Sigmoid colon (tissue), 7 donors: Measurements from ENCODE around the gene PCGF6. TPM values are rescaled to one million over a fixed set of nuclear protein-coding genes. Genes with fewer than 3 reads are reported as not detected.

Experiments
- DNase-seq: peaks from one replicate; pipeline ENCODE4 v3.0.0-alpha.2; 2019
- H3K27ac ChIP-seq, 4 donors: fragments of 200-600 bp; sonication (generic); one replicate each; pipeline ENCODE4 v1.5.1; 2016 to 2019; ENCODE audit warnings: mild to moderate bottlenecking in 1 of 4
- H3K27me3 ChIP-seq, 3 donors: fragments of 200-600 bp; sonication (generic); one replicate each; pipeline ENCODE4 v1.5.1; 2019; ENCODE audit warnings: mild to moderate bottlenecking in 1 of 3
- H3K36me3 ChIP-seq, 4 donors: fragments of 200-600 bp; sonication (generic); one replicate each; pipeline ENCODE4 v1.5.1; 2016 to 2019
- H3K4me1 ChIP-seq, 4 donors: fragments of 200-600 bp; sonication (generic); one replicate each; pipeline ENCODE4 v1.5.1; 2017 to 2019
- H3K4me3 ChIP-seq, 4 donors: fragments of 200-600 bp; sonication (generic); one replicate each; pipeline ENCODE4 v1.5.1; 2017 to 2019; ENCODE audit warnings: mild to moderate bottlenecking in 2 of 4, moderate library complexity in 1 of 4
- H3K9me3 ChIP-seq, 4 donors: fragments of 200-600 bp in 3 of 4; sonication (generic) in 3 of 4; one replicate each; pipeline versions ENCODE4 v1.5.1 to v1.6.1; 2013 to 2019
- CTCF ChIP-seq, 4 experiments: fragments of 450-650 bp in 3 of 4; fragments of 200-600 bp in 1 of 4; IDR thresholded peaks; one replicate each; pipeline ENCODE4 v1.5.1; 2016 to 2019; ENCODE audit warnings: antibody characterized with exemption in 4 of 4, mild to moderate bottlenecking in 3 of 4, moderate library complexity in 2 of 4
- EP300 ChIP-seq, 4 donors: sonication (generic); formaldehyde crosslinking; IDR thresholded peaks; one replicate each; pipeline ENCODE4 v1.6.1; 2017; ENCODE audit warnings: antibody characterized with exemption in 4 of 4
- POLR2A ChIP-seq, 2 donors: fragments of 450-650 bp; IDR thresholded peaks; one replicate each; pipeline ENCODE4 v1.6.1; 2016; ENCODE audit warnings: antibody characterized with exemption in 2 of 2, mild to moderate bottlenecking in 2 of 2, moderate library complexity in 2 of 2
- POLR2AphosphoS5 ChIP-seq, 4 donors: sonication (generic); formaldehyde crosslinking; IDR thresholded peaks; one replicate each; pipeline ENCODE4 v1.6.1; 2017; ENCODE audit warnings: antibody characterized with exemption in 4 of 4
- WGBS, 2 donors: extraction: QIAGEN DNeasy Blood & Tissue Kit; methylation state at CpG; one replicate each; pipeline ENCODE4 v1.1.7; 2013; 5-methylcytosine and 5-hydroxymethylcytosine counted together
- intact Hi-C: fragments of 100-400 bp; cut with DNase I; formaldehyde crosslinking; loops from one replicate; pipeline ENCODE4 v1.15.1; 2023
- polyA plus RNA-seq, 3 donors: library from polyadenylated mRNA; stranded (reverse); fragments of 200-250 nt; gene quantifications; one replicate each; pipeline ENCODE4 v1.2.3, GENCODE V29; 2013
- total RNA-seq, 4 donors: library from RNA; depleted of rRNA; stranded (reverse); fragments of >200 nt; gene quantifications; one replicate each; pipeline ENCODE4 v1.1.0, GENCODE V29; 2016
- donor health status: healthy with polysubstance abuse.
- donor health status: Bipolar disorder and iron deficiency.
- donor health status: healthy.

Gene PCGF6
- total and polyA plus RNA-seq, 7 donors: 4.9 to 26.0 (median 16.3) TPM

DNA sequence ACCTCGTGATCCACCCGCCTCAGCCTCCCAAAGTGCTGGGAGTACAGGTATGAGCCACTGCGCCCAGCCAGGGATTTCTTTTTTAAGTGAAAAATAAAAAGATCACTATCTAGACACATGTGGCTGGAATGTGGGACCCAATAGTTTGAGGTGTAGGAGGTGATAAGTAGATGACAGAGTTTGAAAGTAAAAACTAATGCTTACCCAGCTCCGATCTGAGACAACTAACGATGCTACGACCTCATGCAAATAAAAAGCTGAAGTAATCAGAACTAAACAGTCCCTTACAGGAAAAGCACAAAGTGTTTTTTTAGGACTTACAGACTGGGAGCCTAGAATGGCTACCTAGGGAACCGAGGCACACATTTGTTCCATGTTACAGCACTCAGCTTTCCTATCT, 23.0 kb downstream of the PCGF6 start:
- Histone ChIP-seq H3K27me3 (no peaks in the 10 kb centered on the region), H3K36me3 (peaks cover 0 to 89% (median 28%) of the 10 kb centered on the region in 4 donors), H3K4me3 (no peak overlapping the region), H3K27ac (no peak overlapping the region), H3K4me1 (no peaks in the 10 kb centered on the region), H3K9me3 (no peaks in the 10 kb centered on the region)
- intact Hi-C loops: no loop called here
- no peak for DNase-seq
- 85 to 94% methylated on average over 7 of the region's 7 CpGs for WGBS, 2 donors
- no peak for TF ChIP-seq CTCF (IDR thresholded peaks at IDR 0.05)
- TF ChIP-seq POLR2AphosphoS5 (IDR thresholded peaks at IDR 0.05): no peak
- TF ChIP-seq EP300 (IDR thresholded peaks at IDR 0.05): no peak
- no peak for TF ChIP-seq POLR2A (IDR thresholded peaks at IDR 0.05)

DNA sequence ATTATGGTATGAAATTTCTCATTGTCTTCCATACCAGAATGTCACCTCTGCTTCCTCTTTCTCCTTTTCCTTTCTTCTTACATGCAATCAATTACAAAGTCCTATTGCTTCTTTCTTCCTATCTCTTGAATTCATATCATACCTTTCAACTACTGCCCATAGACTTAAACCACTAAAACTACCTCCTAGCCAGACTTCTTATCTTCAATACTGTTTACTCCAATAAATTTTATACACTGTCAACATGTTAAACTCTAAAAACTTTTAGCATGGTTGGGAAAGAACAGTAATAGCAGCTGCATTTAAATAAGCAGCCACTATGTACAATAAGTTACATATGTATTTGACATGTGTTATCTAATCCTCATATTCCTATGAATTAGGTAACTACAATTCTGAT, 34.9 kb downstream of the PCGF6 start:
- no peak for DNase-seq
- Histone ChIP-seq H3K27ac (no peak overlapping the region), H3K36me3 (peaks cover 0 to 86% (median 20%) of the 10 kb centered on the region in 4 donors), H3K27me3 (no peaks in the 10 kb centered on the region), H3K4me3 (no peak overlapping the region), H3K9me3 (no peaks in the 10 kb centered on the region), H3K4me1 (no peaks in the 10 kb centered on the region)
- no peak for TF ChIP-seq POLR2AphosphoS5 (IDR thresholded peaks at IDR 0.05)
- no peak for TF ChIP-seq POLR2A (IDR thresholded peaks at IDR 0.05)
- no peak for TF ChIP-seq CTCF (IDR thresholded peaks at IDR 0.05)
- no peak for TF ChIP-seq EP300 (IDR thresholded peaks at IDR 0.05)
- intact Hi-C loops: no loop called here

GRCh38 chr10:103310197-103310596, 40.7 kb downstream of the PCGF6 start:
- DNase-seq: no peak
- intact Hi-C loops: no loop called here
- WGBS, 2 donors: 97 to 100% methylated on average over 1 of the region's 1 CpG
- H3K4me1 ChIP-seq: no peaks in the 10 kb centered on the region
- TF ChIP-seq EP300 (IDR thresholded peaks at IDR 0.05) (no peak), POLR2AphosphoS5 (IDR thresholded peaks at IDR 0.05) (no peak), CTCF (IDR thresholded peaks at IDR 0.05) (no peak), POLR2A (IDR thresholded peaks at IDR 0.05) (no peak)
- H3K4me3 ChIP-seq: no peak overlapping the region
- no peak overlapping the region for H3K27ac ChIP-seq
- H3K27me3 ChIP-seq: no peaks in the 10 kb centered on the region
- H3K36me3 ChIP-seq: peaks cover 0 to 92% (median 24%) of the 10 kb centered on the region in 4 donors
- H3K9me3 ChIP-seq: no peaks in the 10 kb centered on the region

DNA sequence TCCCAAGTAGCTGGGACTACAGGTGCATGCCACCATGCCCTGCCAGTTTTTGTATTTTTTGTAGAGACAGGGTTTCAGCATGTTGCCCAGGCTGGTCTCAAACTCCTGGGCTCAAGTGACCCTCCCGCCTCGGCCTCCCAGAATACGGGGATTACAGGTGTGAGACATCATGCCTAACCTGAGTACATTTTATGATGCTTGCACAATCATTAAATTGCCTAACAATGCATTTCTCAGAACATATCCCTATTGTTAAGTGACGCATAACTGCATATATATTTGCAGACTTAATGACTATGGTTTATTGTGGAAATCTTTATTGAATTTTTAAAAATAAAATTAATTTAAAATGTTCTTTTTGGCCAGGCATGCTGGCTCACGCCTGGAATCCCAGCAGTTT, 43.3 kb downstream of the PCGF6 start:
- DNase-seq: no peak
- no peak for TF ChIP-seq POLR2AphosphoS5 (IDR thresholded peaks at IDR 0.05)
- TF ChIP-seq EP300 (IDR thresholded peaks at IDR 0.05): no peak
- no peak for TF ChIP-seq POLR2A (IDR thresholded peaks at IDR 0.05)
- H3K36me3 ChIP-seq: peaks cover 0 to 78% (median 15%) of the 10 kb centered on the region in 4 donors
- H3K27ac ChIP-seq: no peak overlapping the region
- 41 to 79% methylated on average over 5 of the region's 5 CpGs for WGBS, 2 donors
- no peaks in the 10 kb centered on the region for H3K4me1 ChIP-seq
- no peaks in the 10 kb centered on the region for H3K9me3 ChIP-seq
- intact Hi-C loops: no loop called here
- no peaks in the 10 kb centered on the region for H3K27me3 ChIP-seq
- H3K4me3 ChIP-seq: no peak overlapping the region

- 57 to 75% methylated on average over 2 of the region's 2 CpGs for WGBS, 2 donors
- intact Hi-C loops: no loop called here
- Histone ChIP-seq H3K9me3 (no peaks in the 10 kb centered on the region), H3K36me3 (no peaks in the 10 kb centered on the region), H3K4me1 (no peaks in the 10 kb centered on the region), H3K27ac (no peak overlapping the region), H3K4me3 (no peak overlapping the region), H3K27me3 (no peaks in the 10 kb centered on the region)
- TF ChIP-seq POLR2A (IDR thresholded peaks at IDR 0.05): no peak
- no peak for TF ChIP-seq CTCF (IDR thresholded peaks at IDR 0.05)
- no peak for TF ChIP-seq EP300 (IDR thresholded peaks at IDR 0.05)
- no peak for TF ChIP-seq POLR2AphosphoS5 (IDR thresholded peaks at IDR 0.05)
- no peak for DNase-seq
These were observed 55.4 kb downstream of the PCGF6 start for GRCh38 chr10:103295374-103296015.
